CD4-positive, alpha-beta T cell (primary cell): ENCODE measurements around the gene TRMT10C. TPM values are rescaled to one million over a fixed set of nuclear protein-coding genes. Genes with fewer than 3 reads are reported as not detected.
"Not testable (repeated sequence)": the region's sequence is repeated elsewhere in the genome, so short reads cannot be mapped to it uniquely, and the experiment has no call there.

Experiments
- ATAC-seq: fragments of 200-7000 bp; cut with Tn5 transposase; one replicate; pipeline ENCODE4 v1.10.0; 2022; ENCODE audit warnings: mild to moderate bottlenecking; ENCODE audit not compliant: poor library complexity
- CTCF ChIA-PET: fragments of 350-600 bp; sonication (Branson Sonifier 250); formaldehyde crosslinking; loops from one replicate; lab custom pipeline; 2021; ENCODE audit warnings: antibody characterized with exemption, inconsistent platforms; lab: Charles Lee
- POLR2A ChIA-PET: fragments of 350-600 bp; sonication (Branson Sonifier 250); formaldehyde crosslinking; loops from one replicate; lab custom pipeline; 2021; ENCODE audit warnings: antibody characterized with exemption, inconsistent platforms; lab: Charles Lee
- DNase-seq, 14 experiments: peaks; one replicate each; pipeline ENCODE4 v3.0.0-alpha.2; 2013 to 2020; ENCODE audit warnings: mixed read lengths in 2 of 14
- H3K27ac ChIP-seq, 2 donors: one replicate each; pipeline versions ENCODE4 v1.5.1 to v1.7.0; 2013; ENCODE audit warnings: low read length in 2 of 2, low read depth in 1 of 2, mild to moderate bottlenecking in 1 of 2
- H3K27me3 ChIP-seq, 2 experiments: 1 replicate in 1 of 2; 2 replicates in 1 of 2; pipeline versions ENCODE4 v1.6.1 to v1.7.0; 2013; ENCODE audit warnings: low read length in 2 of 2, control low read depth in 1 of 2, mild to moderate bottlenecking in 1 of 2, moderate library complexity in 1 of 2; ENCODE audit not compliant: insufficient read depth in 2 of 2, control insufficient read depth in 1 of 2
- H3K36me3 ChIP-seq: one replicate; pipeline ENCODE4 v1.6.1; 2013; ENCODE audit warnings: low read length, control low read depth; ENCODE audit not compliant: insufficient read depth
- H3K4me1 ChIP-seq: one replicate; pipeline ENCODE4 v1.6.1; 2013; ENCODE audit warnings: low read length, control low read depth; ENCODE audit not compliant: insufficient read depth
- H3K4me3 ChIP-seq: one replicate; pipeline ENCODE4 v1.5.1; 2013; ENCODE audit warnings: mild to moderate bottlenecking, low read length, moderate library complexity
- H3K9me3 ChIP-seq, 2 experiments: 1 replicate in 1 of 2; 2 replicates in 1 of 2; pipeline versions ENCODE4 v1.6.1 to v1.7.0; 2013; ENCODE audit warnings: low read length in 2 of 2, mild to moderate bottlenecking in 2 of 2, control low read depth in 1 of 2, moderate library complexity in 1 of 2; ENCODE audit not compliant: control insufficient read depth in 1 of 2, insufficient read depth in 1 of 2
- H3K27ac Mint-ChIP-seq: one replicate; pipeline ENCODE4 v1.8.0; 2020; ENCODE audit warnings: mixed read lengths
- H3K27me3 Mint-ChIP-seq: one replicate; pipeline ENCODE4 v1.8.0; 2021; ENCODE audit warnings: mixed read lengths
- H3K36me3 Mint-ChIP-seq: one replicate; pipeline ENCODE4 v1.8.0; 2021; ENCODE audit warnings: low read depth, mixed read lengths
- H3K4me1 Mint-ChIP-seq: one replicate; pipeline ENCODE4 v1.8.0; 2021; ENCODE audit warnings: low read depth, mixed read lengths
- H3K4me3 Mint-ChIP-seq: one replicate; pipeline ENCODE4 v1.8.0; 2020; ENCODE audit warnings: mild to moderate bottlenecking, mixed read lengths
- H3K9me3 Mint-ChIP-seq: one replicate; pipeline ENCODE4 v1.8.0; 2020; ENCODE audit warnings: mixed read lengths
- CTCF ChIP-seq: fragments of 200-600 bp; IDR thresholded peaks from one replicate; pipeline ENCODE4 v1.8.0; 2022; ENCODE audit warnings: antibody characterized with exemption, mild to moderate bottlenecking
- intact Hi-C, 2 experiments: fragments of 100-400 bp; cut with DNase I in 1 of 2; cut with micrococcal nuclease in 1 of 2; formaldehyde crosslinking; loops; one replicate each; pipeline versions ENCODE4 v1.15.1 to v1.9.0; 2023 to 2025; cut with DNase I, micrococcal nuclease
- total RNA-seq, 174 experiments: library from RNA in 2 of 174; stranded (reverse) in 2 of 174; gene quantifications; one replicate each; pipeline ENCODE4 v1.2.3 and lab custom pipeline; 2021 to 2026

Gene TRMT10C
- total RNA-seq, 2 experiments from 2014 or later = 49.4 to 51.2 TPM

DNA sequence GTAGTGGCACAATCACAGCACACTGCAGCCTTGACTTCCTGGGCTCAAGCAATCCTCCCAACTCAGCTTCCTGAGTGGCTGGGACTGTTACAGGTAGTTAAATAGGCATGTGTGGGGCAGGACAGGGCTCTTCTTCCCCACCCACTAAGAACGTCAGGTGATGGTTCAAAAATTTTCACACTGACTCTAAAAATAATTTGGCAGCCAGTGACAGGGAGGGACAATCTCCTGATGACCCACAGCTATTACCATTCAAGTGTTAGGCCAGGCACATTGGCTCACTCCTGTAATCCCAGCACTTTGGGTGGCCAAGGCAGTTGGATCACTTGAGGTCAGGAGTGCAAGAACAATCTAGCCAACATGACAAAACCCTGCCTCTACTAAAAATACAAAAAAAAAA lies 12.2 kb upstream of the TRMT10C start:
- intact Hi-C loops = no loop called here
- TF ChIP-seq CTCF = no peak
- no peak overlapping the region for H3K4me3 ChIP-seq
- no peak overlapping the region for H3K27ac ChIP-seq
- DNase-seq (no peak), ATAC-seq (no peak)
- no peaks in the 10 kb centered on the region for H3K9me3 ChIP-seq
- H3K36me3 ChIP-seq = no peaks in the 10 kb centered on the region
- Mint-ChIP-seq H3K27me3 (no peaks in the 10 kb centered on the region), H3K27ac (no peak overlapping the region), H3K36me3 (no peaks in the 10 kb centered on the region), H3K4me3 (no peak overlapping the region), H3K9me3 (no peaks in the 10 kb centered on the region), H3K4me1 (peaks cover 22% of the 10 kb centered on the region)
- ChIA-PET CTCF (no interaction called here), POLR2A (no interaction called here)
- H3K4me1 ChIP-seq = peaks cover 4% of the 10 kb centered on the region
- no peaks in the 10 kb centered on the region for H3K27me3 ChIP-seq

DNA sequence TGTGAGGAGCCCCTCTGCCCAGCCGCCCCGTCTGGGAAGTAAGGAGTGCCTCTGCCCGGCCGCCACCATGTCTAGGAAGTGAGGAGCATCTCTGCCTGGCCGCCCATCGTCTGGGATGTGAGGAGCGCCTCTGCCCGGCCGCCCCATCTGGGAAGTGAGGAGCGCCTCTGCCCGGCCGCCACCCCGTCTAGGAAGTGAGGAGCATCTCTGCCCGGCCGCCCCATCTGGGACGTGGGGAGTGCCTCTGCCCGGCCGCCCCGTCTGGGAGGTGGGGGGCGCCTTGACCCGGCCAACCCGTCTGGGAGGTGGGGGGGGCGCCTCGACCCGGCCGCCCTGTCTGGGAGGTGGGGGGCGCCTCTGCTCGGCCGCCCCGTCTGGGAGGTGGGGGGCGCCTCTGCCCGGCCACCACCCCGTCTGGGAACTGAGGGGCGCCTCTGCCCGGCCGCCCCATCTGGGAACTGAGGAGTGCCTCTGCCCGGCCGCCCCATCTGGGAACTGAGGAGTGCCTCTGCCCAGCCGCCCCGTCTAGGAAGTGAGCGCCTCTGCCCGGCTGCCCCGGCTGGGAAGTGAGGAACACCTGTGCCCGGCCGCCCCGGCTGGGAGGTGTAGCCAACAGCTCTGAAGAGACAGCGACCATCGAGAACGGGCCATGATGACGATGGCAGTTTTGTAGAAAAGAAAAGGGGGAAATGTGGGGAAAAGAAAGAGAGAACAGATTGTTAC lies 10.1 kb upstream of the TRMT10C start:
- POLR2A ChIA-PET, H3K4me3 ChIP-seq, ATAC-seq, H3K4me1 ChIP-seq, H3K27ac ChIP-seq, H3K9me3 Mint-ChIP-seq, H3K36me3 ChIP-seq, H3K9me3 ChIP-seq, H3K4me3 Mint-ChIP-seq, H3K27ac Mint-ChIP-seq, H3K27me3 Mint-ChIP-seq, CTCF ChIA-PET, intact Hi-C loops, H3K36me3 Mint-ChIP-seq, H3K27me3 ChIP-seq, DNase-seq: not testable (repeated sequence)
- peaks cover 18% of the 10 kb centered on the region for H3K4me1 Mint-ChIP-seq

- intact Hi-C loops, H3K36me3 Mint-ChIP-seq: not testable (repeated sequence)
Observed at GRCh38 chr3:101553381-101553780, 8.3 kb upstream of the TRMT10C start.

DNA sequence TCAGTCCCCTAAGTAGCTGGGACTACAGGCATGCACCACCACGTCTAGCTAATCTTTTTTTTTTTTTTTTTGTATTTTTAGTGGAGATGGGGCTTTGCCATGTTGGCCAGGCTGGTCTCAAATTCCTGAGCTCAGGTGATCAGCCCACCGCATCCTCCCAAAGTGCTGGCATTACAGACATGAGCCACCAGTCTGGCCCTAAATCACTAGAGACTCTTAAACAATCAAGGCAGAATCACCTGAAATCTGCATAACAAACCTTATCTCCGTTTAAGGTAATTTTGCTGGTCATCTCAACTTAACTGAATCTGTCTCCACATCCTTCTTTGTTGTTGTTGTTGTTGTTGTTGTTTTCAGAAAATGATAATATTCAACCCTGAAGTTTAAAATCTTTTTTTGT lies 5.6 kb upstream of the TRMT10C start:
- no peaks in the 10 kb centered on the region for H3K9me3 ChIP-seq
- POLR2A ChIA-PET = interaction anchor here (1.2 to 2.3 kb wide), 2 partner anchors 13 to 18 kb away, joined by 4 to 7 read pairs; partner anchors contain the start of gene PCNP
- CTCF ChIA-PET = interaction anchor here (0.6 kb wide), 1 partner anchor 29 kb away, joined by 3 read pairs; no protein-coding TSS in a partner anchor
- H3K4me1 Mint-ChIP-seq = peaks cover 9% of the 10 kb centered on the region
- TF ChIP-seq CTCF = no peak
- H3K27me3 Mint-ChIP-seq = peaks cover 5% of the 10 kb centered on the region
- no peak overlapping the region for H3K27ac Mint-ChIP-seq
- H3K27me3 ChIP-seq = peaks cover 0 to 6% of the 10 kb centered on the region in 2 experiments
- H3K36me3 ChIP-seq = no peaks in the 10 kb centered on the region
- DNase-seq = no peak
- H3K36me3 Mint-ChIP-seq = no peaks in the 10 kb centered on the region
- no peak overlapping the region for H3K4me3 ChIP-seq
- ATAC-seq = no peak
- intact Hi-C loops = no loop called here
- H3K4me1 ChIP-seq = no peaks in the 10 kb centered on the region
- no peaks in the 10 kb centered on the region for H3K9me3 Mint-ChIP-seq
- no peak overlapping the region for H3K4me3 Mint-ChIP-seq
- H3K27ac ChIP-seq = no peak overlapping the region

More at GRCh38 chr3:101553381-101553780, 8.3 kb upstream of the TRMT10C start:
- not testable (repeated sequence) for H3K9me3 Mint-ChIP-seq, H3K4me3 Mint-ChIP-seq, H3K36me3 ChIP-seq, DNase-seq, H3K4me1 ChIP-seq, H3K4me3 ChIP-seq, H3K27me3 ChIP-seq, ATAC-seq, H3K27ac Mint-ChIP-seq, H3K27me3 Mint-ChIP-seq, H3K9me3 ChIP-seq, H3K4me1 Mint-ChIP-seq, H3K27ac ChIP-seq
- CTCF ChIA-PET = interaction anchor here (0.6 kb wide), 1 partner anchor 391 kb away, joined by 3 read pairs; no protein-coding TSS in a partner anchor
- POLR2A ChIA-PET = interaction anchor here (1.5 kb wide), 1 partner anchor 35 kb away, joined by 7 read pairs; no protein-coding TSS in a partner anchor
